ENCODE results near the gene SLC47A1.
"Not testable (repeated sequence)": the region's sequence is repeated elsewhere in the genome, so short reads cannot be mapped to it uniquely, and the experiment has no call there.

Gene SLC47A1

DNA sequence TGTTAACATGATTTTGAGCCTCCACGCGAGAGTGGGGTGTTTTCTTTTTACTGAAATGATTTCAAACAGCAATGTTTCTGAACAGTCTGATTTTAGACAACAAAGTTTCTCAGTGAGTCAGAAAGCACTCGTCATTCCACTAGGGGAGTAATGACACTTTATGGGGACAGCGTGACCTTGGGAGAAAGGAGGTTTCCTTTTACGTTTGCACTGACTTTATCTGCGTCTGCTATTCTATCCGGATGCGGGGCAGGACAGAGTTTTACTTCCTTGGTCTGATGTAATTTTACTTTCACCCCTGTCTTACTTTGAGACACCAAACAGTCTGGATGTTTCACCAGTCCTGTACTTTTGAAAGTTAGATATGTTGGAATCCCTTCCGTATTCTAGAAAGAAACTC, 20.7 kb downstream of the SLC47A1 start:
- DNase-seq (ENCODE audit: low read depth in 2 of 2) = no peak

DNA sequence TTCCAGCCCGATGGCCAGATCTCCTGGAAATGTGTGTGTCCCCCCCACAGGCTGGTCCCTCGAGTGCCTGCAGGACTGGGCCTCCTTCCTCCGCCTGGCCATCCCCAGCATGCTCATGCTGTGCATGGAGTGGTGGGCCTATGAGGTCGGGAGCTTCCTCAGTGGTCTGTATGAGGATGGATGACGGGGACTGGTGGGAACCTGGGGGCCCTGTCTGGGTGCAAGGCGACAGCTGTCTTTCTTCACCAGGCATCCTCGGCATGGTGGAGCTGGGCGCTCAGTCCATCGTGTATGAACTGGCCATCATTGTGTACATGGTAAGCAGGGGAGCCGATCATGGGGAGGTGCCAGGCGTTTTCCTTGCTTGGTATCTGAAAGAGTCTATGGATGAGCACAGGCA, 22.1 kb downstream of the SLC47A1 start:
- no peak for DNase-seq (ENCODE audit: low read depth in 2 of 2)

DNA sequence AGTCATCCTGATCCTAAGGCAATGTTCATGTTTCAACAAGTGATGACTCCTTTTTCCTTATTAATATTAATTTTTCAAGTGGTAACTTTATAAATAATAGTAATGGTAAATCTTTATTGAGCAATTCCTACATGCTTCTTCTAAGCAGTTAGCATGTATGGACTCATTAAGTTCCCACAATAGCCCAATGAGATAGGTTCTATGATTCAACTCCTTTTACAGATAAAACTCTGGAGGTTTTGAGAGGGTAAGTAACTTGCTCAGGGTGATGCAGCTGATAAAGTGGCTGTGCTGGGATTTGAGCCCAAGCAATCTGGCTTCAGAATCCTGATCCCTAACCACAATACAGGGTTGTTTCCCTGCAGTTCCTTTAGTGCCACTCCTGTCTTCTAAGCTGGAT, 25.3 kb downstream of the SLC47A1 start:
- DNase-seq (ENCODE audit: low read depth in 2 of 2) = no peak

DNA sequence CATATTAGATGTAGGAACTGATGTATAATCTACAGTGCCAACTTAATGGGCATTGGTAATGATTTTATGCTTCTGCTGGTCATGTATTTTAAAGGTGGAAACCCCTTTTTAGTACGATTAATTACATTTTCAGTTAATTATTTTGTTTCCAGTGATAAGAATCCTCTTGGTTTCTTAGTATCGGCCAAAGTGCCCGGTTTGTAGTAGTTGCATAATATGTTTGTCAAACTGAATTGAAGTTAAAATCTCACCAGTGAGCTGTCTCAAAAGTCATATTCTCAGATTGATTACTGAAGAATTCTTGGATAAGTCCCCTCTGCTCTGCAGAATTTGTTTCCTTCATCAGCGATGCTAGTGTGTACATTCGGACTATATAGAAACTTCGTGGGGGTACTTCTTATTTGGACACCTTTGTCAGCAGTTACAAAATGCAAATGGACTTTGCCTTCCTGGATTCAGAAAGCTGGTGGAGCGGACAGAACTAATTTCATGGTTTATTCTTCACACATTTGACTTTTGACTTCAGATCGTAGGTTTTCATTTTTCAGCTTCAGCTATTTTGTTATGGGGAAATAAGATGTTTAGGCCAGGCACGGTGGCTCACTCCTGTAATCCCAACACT, 28.2 kb downstream of the SLC47A1 start:
- no peak for DNase-seq (ENCODE audit: low read depth in 2 of 2)

DNA sequence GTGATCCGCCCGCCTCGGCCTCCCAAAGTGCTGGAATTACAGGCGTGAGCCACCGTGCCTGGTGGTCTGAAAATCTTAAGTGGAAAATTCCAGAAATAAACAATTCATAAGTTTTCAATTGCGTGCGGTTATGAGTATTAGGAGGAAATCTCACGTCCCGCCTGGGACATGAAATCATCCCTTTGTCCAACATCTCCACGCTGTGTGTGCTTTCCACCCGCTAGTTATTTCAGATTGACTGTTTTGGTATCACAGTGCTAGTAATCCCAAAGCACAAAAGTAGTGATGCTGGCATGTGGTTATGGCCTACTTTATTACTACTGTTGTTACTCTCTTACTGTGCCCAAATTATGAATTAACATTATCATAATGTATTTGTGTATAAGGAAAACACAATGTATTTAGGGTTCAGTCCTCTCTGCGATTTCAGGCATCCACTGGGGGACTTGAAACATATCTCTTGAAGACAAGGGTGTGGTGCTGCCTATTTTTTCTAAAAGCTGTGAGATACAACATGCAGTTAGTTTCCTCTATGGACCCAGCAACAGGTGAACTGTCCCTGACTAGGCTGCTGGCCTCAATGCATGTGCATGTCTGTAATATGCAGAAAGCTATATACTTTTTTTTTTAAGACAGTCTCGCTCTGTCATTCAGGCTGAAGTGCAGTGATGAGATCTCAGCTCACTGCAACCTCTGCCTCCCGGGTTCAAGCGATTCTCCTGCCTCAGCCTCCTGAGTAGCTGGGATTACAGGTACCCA, 32.3 kb downstream of the SLC47A1 start:
- DNase-seq (ENCODE audit: low read depth in 2 of 2) = no peak

DNA sequence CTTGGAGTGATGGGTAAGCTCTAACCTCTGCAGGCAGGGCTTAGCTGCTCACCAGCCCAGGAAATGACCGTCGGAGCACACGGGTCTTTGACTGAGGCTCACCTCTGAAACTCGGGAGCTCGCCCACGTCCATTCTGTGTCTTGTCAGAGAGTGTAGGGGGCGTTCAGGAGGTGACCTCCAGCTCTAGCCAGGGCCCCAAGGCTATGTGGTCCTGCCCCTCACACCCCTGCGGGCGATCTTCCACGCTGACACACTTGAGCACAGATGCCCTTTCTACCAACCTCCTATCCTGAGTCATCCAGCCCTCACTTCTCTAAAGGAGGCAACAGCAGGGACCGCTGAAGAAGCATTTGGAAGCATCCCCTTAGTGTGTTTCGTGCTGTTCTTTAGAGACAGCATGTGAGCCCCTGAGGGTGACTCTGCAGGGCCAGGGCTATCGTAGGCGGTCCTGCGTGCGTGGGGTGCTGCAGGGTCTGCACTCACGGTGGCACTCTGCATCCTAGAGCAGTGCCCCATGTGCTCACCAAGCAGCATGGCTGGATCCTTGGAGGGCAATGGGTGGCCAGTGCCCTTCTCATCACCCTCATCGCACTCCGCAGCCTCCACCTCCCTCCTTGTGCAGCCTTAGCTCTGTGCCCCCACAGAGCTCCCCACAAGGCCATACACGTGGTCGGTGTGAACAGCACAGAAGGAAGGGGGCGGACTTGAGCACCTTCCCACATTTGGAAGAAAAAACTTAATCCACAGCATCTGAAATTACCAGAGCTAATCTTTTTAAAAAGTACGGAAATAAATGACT, 33.8 kb downstream of the SLC47A1 start:
- no peak for DNase-seq (ENCODE audit: low read depth in 2 of 2)

DNA sequence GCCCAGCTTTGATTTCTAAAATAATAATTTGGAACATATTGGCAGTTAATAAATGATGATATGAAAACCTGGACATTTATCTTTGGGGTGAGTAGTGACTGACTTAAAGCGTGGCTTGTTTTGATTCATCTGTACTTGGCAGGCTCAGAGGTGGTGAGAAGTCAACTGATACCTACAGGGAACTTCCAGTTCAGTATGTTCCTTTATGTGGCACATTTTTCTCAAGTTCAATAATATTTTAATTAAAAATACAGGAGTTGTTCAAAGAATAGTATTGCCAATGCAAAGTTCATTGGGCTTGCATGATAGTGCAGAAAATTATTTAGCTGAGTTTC, 34.3 kb downstream of the SLC47A1 start:
- DNase-seq (ENCODE audit: low read depth in 2 of 2) = no peak

DNA sequence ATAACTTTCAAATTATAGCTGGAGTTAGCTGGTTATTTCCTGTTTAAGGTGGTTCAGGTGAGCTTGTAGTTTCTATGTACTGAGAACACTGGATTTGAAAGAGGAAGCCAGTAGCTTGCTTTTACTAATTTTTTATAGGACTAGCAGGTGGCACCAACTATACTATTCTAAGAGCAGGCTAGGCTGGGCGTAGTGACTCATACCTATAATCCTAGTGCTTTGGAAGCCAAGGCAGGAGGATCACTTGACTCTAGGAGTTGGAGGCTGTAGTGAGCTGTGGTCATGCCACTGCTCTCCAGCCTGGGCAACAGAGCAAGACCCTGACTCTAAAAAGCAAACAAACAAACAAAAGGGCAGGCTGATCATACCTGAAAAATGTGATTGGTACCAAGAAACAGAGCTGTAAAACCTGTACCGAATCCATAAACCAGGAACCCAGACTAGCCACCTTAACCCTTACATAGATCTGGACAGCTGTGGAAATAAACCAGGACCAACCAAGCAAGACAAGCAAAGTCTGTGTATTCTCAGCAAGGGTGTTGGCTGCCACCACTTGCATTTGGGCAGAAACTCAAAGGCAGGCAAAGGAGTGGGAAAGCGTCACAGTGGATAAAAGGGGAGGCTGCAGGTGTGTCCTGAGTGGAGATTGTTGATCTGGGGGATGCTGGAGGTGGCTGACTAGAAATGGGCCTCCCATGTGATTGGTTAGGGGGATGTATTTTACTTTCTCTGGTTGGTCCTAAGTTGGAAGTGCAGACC, 36.3 kb downstream of the SLC47A1 start:
- DNase-seq (ENCODE audit: low read depth in 2 of 2) = no peak

DNA sequence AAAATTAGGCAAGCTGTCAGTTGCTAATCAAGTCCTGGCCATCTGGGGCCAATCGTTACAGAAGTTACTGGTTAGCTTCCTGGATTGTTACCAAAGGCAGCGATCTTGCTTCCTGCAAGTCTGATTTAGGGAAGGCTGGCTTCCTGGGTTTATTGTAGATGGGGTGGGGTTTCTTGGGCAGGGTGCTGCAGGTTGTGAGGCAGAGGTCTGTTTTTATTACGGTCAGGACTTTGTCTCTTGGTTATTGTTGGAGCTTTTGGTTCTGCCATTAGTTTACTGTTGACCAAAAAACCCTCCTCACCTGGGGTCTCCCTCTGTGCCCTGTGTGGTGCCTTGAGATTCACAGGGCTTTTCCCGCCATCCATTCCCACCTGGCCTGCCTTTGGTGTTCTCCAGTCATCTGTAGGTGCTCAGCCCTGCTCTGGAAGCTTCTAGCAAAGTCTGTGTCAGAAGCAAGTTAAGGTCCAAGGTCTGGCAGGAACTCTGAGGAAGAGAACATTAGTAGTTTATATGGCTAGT, 36.9 kb downstream of the SLC47A1 start:
- no peak for DNase-seq (ENCODE audit: low read depth in 2 of 2)

DNA sequence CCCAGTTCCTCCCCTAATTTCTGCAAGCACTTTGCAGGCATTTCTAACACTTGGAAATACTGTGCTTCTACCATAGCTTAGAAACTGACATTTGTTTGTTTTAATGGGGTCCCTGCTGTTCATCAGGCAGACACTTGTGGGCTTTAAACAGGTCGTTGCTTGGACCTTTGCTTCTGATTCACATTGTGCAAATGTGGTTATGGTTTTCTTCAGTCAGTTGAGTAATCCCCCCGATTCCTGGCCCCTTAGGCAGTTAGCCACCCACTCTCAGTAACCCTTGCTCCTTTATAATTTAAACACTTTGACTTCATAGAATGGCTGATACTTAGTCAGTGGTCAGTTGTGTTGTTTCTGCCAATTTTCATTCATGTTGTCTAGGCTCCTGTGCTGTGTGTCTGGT, 39.4 kb downstream of the SLC47A1 start:
- no peak for DNase-seq (ENCODE audit: low read depth in 2 of 2)

DNA sequence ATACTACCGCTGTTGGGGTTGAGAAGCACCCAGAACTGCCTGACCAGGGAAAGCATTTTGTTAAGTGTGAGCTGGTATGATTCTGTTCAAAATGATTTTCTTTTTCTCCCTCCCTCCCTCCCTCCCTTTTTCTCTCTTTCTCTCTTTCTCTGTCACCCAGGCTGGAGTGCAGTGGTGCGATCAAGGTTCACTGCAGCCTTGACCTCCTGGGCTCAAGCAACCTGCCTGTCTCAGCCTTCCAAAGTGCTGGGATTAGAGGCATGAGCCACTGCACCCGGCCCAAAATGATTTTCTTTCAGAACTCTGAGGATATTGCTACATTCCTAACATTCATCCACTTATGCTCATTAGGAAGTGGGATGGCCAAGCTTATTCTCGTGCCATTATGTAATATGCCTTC, 41.3 kb downstream of the SLC47A1 start:
- no peak for DNase-seq (ENCODE audit: low read depth in 2 of 2)

DNA sequence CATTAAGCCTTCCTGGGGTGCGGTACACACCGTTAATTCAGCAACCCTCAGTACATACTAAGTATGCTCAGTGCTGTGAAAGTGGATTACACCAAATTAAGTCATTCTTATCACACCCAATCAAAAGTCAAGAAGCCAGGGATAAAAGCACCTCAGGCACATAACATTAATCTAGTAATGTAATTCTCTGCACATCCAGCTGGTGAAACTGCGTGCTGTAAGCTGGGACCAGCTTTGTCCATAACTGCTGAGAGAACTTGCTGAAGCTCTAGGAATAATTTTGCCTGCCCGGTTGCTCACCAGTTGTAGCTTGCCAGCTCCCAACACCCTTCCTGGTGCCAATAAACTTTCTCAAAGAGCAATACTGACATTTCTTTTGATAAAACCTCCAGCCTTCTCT, 44.9 kb downstream of the SLC47A1 start:
- no peak for DNase-seq (ENCODE audit: low read depth in 2 of 2)

DNA sequence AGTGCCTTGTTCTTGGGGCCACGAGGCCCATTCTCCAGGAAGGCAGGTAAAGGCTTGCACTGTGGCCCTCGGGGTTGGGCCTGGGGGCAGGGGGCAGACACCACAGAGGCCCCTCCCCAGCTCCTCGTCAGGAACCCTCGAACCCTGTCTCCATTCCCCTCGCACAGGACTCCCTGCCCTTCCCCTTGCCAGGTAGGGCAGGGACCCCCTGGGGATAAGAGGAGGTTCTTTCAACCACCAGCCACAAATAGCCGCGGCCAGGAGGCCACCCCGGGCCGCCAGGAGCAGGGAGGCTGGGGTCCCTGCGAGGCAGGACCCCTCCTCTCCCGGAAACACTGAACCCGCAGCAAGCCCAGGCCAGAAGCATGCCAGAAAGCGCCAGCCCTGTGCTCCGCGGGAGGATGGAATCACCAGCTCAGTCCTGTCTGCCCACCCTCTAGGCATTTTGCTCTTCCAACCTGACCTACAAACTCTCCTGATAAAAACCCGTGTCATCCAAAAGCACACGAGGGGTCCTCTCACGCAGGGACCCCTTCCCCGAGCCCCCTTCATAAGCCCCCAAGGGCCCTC, 45.6 kb downstream of the SLC47A1 start:
- no peak for DNase-seq (ENCODE audit: low read depth in 2 of 2)

DNA sequence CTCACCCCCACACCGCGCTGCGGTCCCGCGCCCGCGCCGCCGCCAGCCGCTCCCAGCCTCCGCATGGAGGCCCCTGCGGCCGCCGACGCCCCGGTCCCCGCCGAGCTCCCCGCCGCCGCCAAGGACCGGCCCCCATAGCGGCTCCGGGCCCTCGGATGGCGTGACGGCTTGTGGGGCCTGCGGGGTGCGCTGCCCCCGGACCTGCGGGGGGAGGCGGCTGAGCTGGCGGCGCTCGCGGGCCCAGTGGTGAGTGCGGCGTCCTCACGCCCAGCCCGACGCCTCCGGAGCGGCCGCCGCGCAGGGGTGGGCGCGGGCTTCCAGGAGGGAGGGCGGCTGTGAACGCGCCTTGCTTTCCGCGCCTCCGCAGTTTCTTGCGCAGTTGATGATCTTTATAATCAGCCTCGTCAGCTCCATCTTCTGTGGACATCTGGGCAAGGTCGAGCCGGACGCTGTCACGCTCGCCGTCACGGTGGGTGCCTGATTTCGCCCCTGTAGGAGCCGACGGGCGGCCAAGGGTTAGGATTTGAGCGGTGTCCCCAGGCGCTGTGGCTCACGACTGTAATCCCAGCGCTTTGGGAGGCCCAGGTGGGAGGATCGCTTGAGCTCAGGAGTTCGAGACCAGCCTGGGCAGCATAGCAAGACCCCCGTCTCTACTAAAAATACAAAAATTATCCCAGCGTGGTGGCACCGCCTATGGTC, 46.4 kb downstream of the SLC47A1 start:
- no peak for DNase-seq (ENCODE audit: low read depth in 2 of 2)

DNA sequence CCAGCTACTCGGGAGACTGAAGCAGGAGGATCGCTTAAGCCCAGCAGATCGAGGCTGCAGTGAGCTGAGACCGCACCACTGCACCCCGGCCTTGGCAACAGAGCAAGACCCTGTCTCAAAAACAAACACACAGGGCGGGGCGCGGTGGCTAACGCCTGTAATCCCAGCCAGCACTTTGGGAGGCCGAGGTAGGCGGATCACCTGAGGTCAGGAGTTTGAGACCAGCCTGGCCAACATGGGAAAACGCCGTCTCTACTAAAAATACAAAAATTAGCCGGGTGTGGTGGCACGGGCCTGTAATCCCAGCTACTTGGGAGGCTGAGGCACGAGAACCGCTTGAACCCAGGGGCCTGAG, 46.9 kb downstream of the SLC47A1 start:
- not testable (repeated sequence) for DNase-seq (ENCODE audit: low read depth in 2 of 2)

DNA sequence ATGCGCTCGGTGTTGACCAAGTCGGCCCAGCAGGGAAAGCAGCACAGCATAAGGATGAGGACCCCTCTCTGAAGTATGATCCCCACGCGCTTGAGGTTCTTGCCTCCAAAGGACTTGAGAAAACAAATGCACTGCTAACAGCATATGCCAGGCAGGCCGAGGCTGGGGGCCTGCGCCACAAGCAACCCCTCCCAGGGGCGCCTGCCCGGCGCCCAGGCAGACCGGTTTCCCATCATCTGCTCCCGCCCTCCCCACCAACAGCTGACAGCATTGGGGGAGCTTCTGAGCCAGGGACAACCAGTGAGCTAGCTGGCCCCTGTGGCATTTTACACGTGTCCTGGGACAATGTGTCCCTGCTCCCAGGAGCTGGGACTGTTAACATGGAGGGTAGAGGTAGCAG, 48.5 kb downstream of the SLC47A1 start:
- not testable (repeated sequence) for DNase-seq (ENCODE audit: low read depth in 2 of 2)

DNA sequence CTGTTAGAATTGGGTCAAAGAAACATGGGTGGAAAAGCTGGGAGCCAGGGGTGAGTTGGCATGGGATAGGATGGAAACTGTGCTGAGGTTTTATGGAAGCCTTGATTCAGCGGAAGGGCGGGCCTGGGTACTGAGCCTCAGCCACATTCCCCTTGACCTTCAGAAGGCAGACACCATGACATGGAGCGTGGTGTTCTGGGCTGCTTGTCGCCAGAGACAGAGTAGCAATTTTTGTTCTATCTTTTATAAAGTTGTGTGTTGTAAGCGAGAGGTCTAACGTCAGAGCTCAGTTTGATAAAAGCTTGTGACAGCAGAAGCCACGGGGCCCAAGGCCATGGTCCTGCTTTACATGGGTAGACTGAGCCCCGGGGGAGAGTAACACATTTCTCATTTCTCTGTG, 50.2 kb downstream of the SLC47A1 start:
- DNase-seq (ENCODE audit: low read depth in 2 of 2) = no peak

DNA sequence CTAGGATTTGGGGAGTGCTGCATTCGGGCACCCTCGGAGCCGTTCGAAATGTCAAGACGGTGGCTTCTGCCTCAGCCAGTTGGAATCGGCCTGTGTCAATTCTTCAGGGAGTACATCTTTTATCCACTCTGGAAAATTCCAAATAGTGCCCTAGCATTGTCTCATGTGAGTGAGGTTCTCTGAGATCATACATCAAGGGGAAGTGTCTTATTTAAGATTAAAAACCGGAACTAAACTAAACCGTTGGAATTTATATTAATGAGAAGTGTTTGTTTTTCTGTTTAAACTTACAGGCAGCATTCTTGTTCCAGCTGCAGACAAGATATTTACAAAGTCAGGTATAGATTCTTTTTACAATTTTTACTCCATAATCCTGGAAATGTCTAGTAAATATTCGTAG, 56.8 kb downstream of the SLC47A1 start:
- no peak for DNase-seq (ENCODE audit: low read depth in 2 of 2)

DNA sequence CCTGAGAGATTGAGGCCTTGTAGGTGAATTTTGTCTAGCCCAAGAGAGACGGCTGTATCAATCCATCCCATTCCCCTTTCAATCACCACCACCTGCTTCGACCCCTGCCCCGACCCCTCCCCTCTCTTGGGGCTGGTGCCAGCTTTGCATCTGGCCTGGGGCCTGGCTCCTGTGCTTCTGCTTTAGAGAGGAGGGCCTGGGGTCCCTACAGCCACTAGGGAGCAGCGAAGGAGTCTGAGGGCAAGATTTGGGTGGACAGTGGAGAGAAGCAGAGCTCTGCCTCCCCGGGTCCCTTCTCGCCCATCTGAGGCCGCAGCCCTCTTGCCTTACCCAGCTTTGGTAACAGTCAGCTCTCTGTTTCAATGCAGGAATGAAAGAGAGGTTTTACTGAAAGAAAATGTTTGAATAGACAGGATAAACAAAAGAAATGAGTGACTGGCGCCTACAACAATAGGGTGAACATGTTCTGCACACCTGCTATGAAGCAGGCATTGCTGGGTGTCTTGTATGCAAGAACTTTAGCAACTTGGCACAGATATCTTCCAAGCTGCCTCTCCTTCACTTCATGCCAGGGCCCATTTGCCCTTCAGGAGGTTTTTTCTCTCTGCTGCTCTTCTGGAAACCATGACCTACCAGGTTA, 57.4 kb downstream of the SLC47A1 start:
- DNase-seq (ENCODE audit: low read depth in 2 of 2) = no peak

DNA sequence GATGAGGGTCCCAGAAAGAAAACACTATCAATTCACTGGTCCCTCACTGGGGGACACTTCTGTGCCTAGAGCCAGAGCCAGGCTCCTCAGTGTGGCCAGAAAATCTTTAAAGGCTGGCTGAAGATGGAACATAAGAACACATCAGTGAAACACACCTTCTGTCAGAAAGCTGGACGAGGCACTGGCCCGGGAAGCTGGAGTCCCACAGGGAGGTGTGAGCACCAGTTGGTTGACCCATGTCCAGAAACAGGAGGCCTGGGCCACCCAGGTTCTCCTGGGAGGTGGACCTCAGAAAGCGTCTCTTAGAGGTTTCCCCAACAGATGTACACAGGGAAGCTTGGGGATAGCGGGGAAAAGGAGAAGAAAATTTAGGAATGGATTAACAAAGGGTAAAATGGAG, 58.7 kb downstream of the SLC47A1 start:
- DNase-seq (ENCODE audit: low read depth in 2 of 2) = no peak

DNA sequence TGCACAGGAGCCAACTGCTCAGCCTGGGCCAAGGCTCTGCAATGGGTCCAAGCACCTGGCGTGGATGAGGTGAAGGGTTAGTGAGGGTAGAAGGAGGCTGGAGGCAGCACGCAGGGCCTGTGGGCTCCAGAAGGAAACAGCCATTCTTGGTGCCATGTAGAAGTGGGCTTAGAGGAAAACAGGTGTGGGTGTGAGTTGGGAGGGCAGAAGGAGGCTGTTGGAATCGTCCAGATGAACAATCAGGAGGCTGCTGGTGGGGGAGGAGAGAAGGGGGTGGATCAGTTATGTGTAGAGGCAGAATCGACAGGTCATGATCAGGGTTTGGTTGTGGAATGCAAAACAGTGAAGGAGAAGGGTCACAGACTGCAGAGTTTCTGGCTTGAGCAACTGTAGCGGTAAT, 63.2 kb downstream of the SLC47A1 start:
- DNase-seq (ENCODE audit: low read depth in 2 of 2) = no peak

All from stimulated activated CD8-positive, alpha-beta memory T cell treated with anti-CD3 and anti-CD28 coated beads, Interleukin-15, amount 100 ng/mL, for 4 hours (primary cell).